Activated naive CD8-positive, alpha-beta T cell treated with anti-CD3 and anti-CD28 coated beads, Interleukin-2, amount 50 U/mL, for 16 hours (primary cell): Measurements from ENCODE around the gene OR2V1.
"Not testable (repeated sequence)": the region's sequence is repeated elsewhere in the genome, so short reads cannot be mapped to it uniquely, and the experiment has no call there.

Source experiments
- DNase-seq: peaks from one replicate; pipeline ENCODE4 v3.0.0-alpha.2; 2020; ENCODE audit warnings: low read depth, low spot score

The OR2V1 gene

DNA sequence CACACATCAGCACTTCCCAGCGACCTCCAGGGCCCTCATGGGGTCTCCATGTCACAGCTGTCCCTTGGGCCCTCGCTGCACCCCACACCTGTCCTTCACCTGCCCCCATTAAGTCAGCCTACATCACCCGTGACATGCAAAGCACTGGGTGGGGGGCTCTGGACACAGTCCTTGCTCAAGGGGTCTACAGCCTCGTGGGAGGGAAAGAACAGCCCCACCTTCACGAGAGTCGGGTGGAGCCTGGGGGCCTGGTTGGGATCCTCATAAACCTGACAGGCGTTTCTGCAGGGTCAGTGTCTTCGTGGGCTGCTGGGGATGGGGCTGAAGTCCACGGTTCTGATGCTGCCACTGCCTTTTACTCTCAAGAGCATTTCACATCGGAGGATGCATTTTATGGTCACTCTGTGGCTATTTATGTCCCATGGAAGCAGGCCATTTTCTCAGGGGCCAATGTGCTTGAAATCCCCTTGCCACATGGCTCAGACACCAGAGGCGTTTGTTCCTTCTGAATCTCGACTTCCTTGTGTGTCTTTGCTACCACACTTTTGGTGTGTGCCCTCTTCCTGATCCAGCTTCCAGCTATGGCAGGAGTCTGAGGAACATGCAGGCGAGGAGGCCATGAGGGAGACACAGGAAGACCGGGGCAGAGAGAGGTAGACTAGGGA is at the start of gene OR2V1:
Gene OR2V1, minus strand, starts transcription at position 338 of the 665 bp plus-strand sequence. CDS start 5,865 bp downstream, outside the sequence.
- no peak for DNase-seq

GRCh38 chr5:181177559-181177958 is 46.6 kb upstream of the OR2V1 start:
- DNase-seq = not testable (repeated sequence)

DNA sequence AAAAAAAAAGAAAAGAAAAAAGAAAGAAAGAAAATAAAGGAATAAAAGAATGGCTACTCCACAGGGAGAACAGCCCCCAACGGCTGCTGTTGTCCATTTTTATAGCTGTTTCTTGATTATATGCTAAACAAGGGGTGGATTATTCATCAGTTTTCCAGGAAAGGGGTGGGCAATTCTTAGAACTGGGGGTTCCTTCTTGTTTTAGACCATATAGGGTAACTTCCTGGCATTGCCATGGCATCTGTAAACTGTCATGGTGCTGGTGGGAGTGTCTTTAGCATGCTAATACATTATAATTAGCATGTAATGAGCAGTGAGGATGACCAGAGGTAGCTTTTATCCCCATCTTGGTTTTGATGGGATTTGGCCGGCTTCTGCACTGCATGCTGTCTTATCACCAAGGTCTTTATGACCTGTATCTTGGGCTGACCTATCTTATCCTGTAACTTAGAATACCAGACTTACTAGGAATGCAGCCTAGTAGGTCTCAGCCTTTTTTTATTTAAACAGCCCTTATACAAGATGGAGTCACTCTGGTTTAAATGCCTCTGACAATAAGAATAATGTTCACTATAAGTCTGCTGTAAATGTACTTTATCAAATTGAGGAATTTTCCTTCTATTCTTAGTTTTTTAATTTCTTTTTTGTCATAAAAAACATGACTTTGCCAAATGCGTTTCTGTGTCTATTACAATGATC is 45.4 kb upstream of the OR2V1 start:
- no peak for DNase-seq

- DNase-seq = no peak
These were observed 42.7 kb upstream of the OR2V1 start for GRCh38 chr5:181173420-181174342.

GRCh38 chr5:181173027-181173419 is 42.1 kb upstream of the OR2V1 start:
- no peak for DNase-seq

DNA sequence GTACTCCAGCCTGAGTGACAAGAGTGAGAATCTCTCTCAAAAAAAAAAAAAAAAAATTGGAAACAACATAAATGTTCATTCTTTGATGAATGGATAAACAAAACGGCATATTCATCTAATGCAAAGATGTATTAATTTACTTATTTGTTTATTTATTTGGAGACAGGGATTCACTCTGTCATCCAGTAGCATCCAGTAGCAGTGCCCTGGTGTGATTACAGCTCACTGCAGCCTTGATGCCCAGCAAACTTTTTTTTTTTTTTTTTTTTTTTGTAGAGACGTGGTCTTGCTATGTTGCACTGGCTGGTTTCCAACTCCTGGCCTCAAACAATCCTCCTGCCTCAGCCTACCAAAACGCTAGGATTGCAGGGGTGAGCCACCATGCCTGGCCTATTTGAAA is 40.8 kb upstream of the OR2V1 start:
- DNase-seq = no peak

DNA sequence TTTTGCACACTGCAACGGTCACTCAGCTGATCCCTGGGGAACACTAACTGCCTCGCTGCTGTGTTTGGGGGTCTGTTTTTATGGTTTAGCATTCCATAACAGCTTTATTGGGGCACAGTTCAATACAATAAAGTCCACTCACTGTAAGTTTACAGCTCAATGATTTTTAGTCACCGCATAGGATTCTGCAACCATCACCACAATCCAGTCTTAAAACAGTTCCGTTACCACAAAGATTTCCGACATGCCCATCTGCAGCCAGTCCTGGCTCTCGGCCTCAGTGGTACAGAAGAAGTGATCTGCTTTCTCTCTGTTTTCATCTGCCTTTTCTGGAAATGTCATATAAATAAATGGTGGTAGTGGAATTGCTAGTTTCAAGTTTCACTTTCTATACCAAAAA is 40.0 kb upstream of the OR2V1 start:
- no peak for DNase-seq

GRCh38 chr5:181170237-181170825 is 39.4 kb upstream of the OR2V1 start:
- DNase-seq = no peak

DNA sequence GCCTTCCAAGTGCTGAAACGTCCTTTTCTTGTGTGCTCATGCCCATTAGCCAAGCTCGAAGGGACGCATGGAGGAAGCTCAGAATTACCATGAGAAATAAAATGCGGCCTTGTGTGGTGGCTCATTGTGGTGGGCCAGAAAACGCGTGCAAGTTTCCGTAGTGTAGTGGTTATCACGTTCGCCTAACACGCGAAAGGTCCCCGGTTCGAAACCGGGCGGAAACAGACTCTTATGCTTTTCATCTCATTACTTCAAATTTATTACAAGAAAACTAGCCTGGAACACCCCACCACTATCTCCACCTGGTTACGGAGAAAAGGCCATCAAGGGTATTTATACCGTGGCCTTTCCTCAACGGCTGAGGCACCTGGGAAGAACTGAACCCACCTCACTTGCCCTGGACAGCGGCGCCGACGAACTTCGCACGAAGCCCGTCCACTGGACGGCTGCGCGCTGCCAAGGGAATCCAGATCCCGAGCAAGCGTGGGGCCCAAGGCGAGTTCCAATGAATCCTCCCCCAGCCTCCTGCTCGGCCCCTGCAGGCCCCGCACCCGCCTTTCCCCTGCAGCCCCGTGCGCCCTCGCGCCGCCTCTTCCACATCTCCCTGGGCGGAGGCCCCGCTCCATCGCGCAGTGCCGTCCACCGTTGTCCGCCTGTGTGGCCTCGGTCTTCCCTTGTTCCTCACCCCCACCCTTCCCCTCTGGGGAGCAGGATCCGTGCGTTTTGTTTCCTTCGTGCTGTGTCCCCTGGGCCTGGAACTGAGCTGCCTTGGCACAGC is 38.7 kb upstream of the OR2V1 start:
- DNase-seq = not testable (repeated sequence)

GRCh38 chr5:181168595-181169118 is 37.7 kb upstream of the OR2V1 start:
- DNase-seq = no peak

- no peak for DNase-seq
These were observed 37.0 kb upstream of the OR2V1 start for GRCh38 chr5:181167814-181168488.

DNA sequence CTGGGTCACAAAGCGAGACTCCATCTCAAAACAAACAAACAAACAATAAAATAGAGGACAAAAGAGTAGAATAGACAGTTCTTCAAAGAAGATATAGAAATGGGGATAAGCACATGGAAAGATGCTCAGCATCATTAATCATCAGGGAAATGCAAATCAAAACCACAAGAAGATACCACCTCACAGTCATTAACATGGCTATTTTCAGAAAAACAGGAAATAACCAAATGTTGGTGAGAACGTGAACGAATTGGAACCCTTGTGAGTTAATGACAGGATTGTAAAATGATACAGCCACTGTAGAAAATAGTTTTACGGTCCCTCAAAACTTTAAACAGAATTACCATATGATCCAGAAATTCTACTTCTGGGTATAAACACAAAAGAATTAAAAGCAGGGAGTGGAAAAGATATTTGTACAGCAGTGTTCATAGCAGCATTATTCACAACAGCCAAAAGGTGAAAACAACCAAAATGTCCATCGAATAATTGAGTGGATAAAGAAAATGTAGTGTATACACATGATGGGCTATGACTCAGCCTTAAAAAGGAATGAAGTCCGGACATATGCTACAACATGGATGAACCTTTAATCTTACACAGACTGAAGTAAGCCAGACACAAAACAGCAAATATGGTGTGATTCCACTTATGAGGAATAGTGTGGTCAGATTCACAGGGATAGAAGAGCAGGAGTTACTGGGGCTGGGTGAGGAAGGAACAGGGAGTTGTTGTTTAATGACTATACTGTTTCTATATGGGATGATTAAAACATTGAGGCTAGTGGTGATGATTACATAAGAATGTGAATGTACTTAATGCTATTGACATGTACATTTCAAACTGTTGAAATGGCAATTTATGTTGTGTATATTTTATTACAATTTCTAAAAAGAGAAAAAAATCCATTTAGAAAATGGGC is 36.1 kb upstream of the OR2V1 start:
- DNase-seq = no peak

GRCh38 chr5:181164076-181164952 is 33.3 kb upstream of the OR2V1 start:
- DNase-seq = no peak

DNA sequence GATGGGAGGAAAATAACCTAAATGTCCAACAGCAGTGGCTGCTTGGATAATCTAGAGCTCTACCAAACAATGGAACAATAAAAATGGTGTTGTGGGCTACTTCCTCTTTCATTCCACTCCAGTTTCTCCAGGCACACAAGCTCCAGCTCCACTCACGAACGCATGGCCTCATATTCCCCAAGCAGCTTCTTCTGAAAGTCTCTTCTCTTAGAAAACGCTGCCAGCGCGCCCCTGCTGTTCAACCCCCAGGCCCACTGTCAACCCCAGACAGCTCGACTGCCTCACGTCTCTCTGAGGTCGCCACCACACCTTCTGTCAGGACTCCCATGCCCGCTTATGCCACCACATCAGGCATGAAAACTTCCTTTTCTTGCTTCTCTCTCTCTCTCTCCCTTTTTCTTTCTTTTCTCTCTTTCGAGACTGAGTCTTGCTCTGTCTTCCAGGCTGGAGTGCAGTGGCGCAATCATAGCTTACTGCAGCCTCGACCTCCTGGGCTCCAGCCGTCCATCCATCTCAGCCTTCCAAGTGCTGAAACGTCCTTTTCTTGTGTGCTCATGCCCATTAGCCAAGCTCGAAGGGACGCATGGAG is 32.6 kb upstream of the OR2V1 start:
- no peak for DNase-seq

- no peak for DNase-seq
These were observed 30.7 kb upstream of the OR2V1 start for GRCh38 chr5:181161534-181162175.

GRCh38 chr5:181160755-181161533 is 30.0 kb upstream of the OR2V1 start:
- not testable (repeated sequence) for DNase-seq
